Spleen (tissue), 11 donors: ENCODE measurements around the gene PCDHGA8. TPM values are rescaled to one million over a fixed set of nuclear protein-coding genes. Genes with fewer than 3 reads are reported as not detected.
A peak's percentile ranks its signal among the peaks of the same experiment; 100 is the strongest.

Source experiments
- DNase-seq: peaks from one replicate; pipeline ENCODE4 v3.0.0-alpha.2; 2020
- H3K27ac ChIP-seq, 8 donors: fragments of 200-600 bp; sonication (generic) in 7 of 8; 1 replicate in 4 of 8; 2 replicates in 4 of 8; pipeline versions ENCODE4 v1.5.0 to v1.8.0; 2016 to 2021; ENCODE audit warnings: inconsistent platforms in 4 of 8, mild to moderate bottlenecking in 4 of 8, moderate library complexity in 1 of 8
- H3K27me3 ChIP-seq, 7 donors: fragments of 200-600 bp; sonication (generic) in 6 of 7; replicated peaks in 1 of 7; 1 replicate in 4 of 7; 2 replicates in 3 of 7; pipeline versions ENCODE4 v1.5.0 to v1.8.0; 2016 to 2021; ENCODE audit warnings: inconsistent platforms in 3 of 7, mild to moderate bottlenecking in 1 of 7
- H3K36me3 ChIP-seq, 6 donors: fragments of 200-600 bp; sonication (generic) in 5 of 6; 1 replicate in 4 of 6; 2 replicates in 2 of 6; pipeline versions ENCODE4 v1.5.0 to v1.8.0; 2016 to 2021; ENCODE audit warnings: inconsistent platforms in 2 of 6
- H3K4me1 ChIP-seq, 6 donors: fragments of 200-600 bp; sonication (generic) in 5 of 6; 1 replicate in 3 of 6; 2 replicates in 3 of 6; pipeline versions ENCODE4 v1.5.0 to v1.8.0; 2016 to 2021; ENCODE audit warnings: inconsistent platforms in 3 of 6
- H3K4me3 ChIP-seq, 8 donors: fragments of 200-600 bp; sonication (generic) in 7 of 8; 1 replicate in 4 of 8; 2 replicates in 4 of 8; pipeline versions ENCODE4 v1.5.0 to v1.8.0; 2016 to 2021; ENCODE audit warnings: inconsistent platforms in 4 of 8, mild to moderate bottlenecking in 4 of 8, moderate library complexity in 2 of 8
- H3K9me3 ChIP-seq, 8 donors: fragments of 200-600 bp; sonication (generic) in 7 of 8; 1 replicate in 4 of 8; 2 replicates in 4 of 8; pipeline versions ENCODE4 v1.5.0 to v1.8.0; 2016 to 2021; ENCODE audit warnings: inconsistent platforms in 4 of 8
- CTCF ChIP-seq, 11 experiments: fragments of 200-600 bp in 7 of 11; fragments of 450-650 bp in 4 of 11; sonication (generic) in 4 of 11; IDR thresholded peaks in 8 of 11; conservative IDR thresholded peaks in 3 of 11; 1 replicate in 7 of 11; 2 replicates in 4 of 11; pipeline versions ENCODE4 v1.4.0 to v1.8.0; 2016 to 2021; ENCODE audit warnings: antibody characterized with exemption in 11 of 11, inconsistent platforms in 4 of 11, mild to moderate bottlenecking in 1 of 11
- POLR2A ChIP-seq, 3 donors: fragments of 450-650 bp; IDR thresholded peaks; one replicate each; pipeline ENCODE4 v1.5.1; 2017; ENCODE audit warnings: antibody characterized with exemption in 3 of 3, mild to moderate bottlenecking in 1 of 3
- POLR2AphosphoS5 ChIP-seq, 3 donors: sonication (generic); formaldehyde crosslinking; IDR thresholded peaks; one replicate each; pipeline ENCODE4 v1.5.1; 2017; ENCODE audit warnings: antibody characterized with exemption in 3 of 3
- WGBS, 5 donors: extraction: QIAGEN DNeasy Blood & Tissue Kit in 3 of 5; methylation state at CpG; one replicate each; pipeline versions ENCODE4 v1.1.5 to v1.1.7; 2013 to 2018; 5-methylcytosine and 5-hydroxymethylcytosine counted together
- intact Hi-C: fragments of 100-400 bp; cut with DNase I; formaldehyde crosslinking; loops from one replicate; pipeline ENCODE4 v1.15.0; 2023; ENCODE audit warnings: low total_unique reads
- polyA plus RNA-seq, 3 donors: library from polyadenylated mRNA; stranded (reverse); fragments of 200-250 nt; gene quantifications; one replicate each; pipeline ENCODE4 v1.2.1, GENCODE V29; 2013
- total RNA-seq, 7 donors: library from RNA; depleted of rRNA in 3 of 7; stranded (reverse); fragments of >200 nt in 3 of 7; fragmentation: NEBNext Ultra II Directional in 4 of 7; extraction: Animal tissue kit (Norgen Biotek cat#: 25700) in 4 of 7; gene quantifications; one replicate each; pipeline versions ENCODE4 v1.1.0 to v1.2.1, GENCODE V29; 2016 to 2021
- donor health status: healthy with polysubstance abuse.
- donor health status: DM: no; HTN: no; CAD: no; lungs with moderate emphysema.
- donor health status: DM: no; HTN: no; CAD: no.
- donor health status: Bipolar disorder and iron deficiency.
- donor health status: healthy.
- donor health status: DM: no; HTN: no; CAD: no.
- donor health status: DM: yes; HTN: yes; CAD: no.

The PCDHGA8 gene
- total and polyA plus RNA-seq, 10 donors: 0.04 to 3.9 (median 1.7) TPM; not detected in 1

GRCh38 chr5:141437221-141437620, 44.8 kb downstream of the PCDHGA8 start:
- no peaks in the 10 kb centered on the region for H3K4me1 ChIP-seq
- DNase-seq: no peak
- H3K9me3 ChIP-seq: peaks cover 0 to 98% (median 88%) of the 10 kb centered on the region in 8 donors
- no peak overlapping the region for H3K4me3 ChIP-seq
- no peak for TF ChIP-seq POLR2AphosphoS5 (IDR thresholded peaks at IDR 0.05)
- no peak for TF ChIP-seq POLR2A (IDR thresholded peaks at IDR 0.05)
- TF ChIP-seq CTCF (IDR thresholded peaks at IDR 0.05 in 8 of 11, conservative IDR thresholded peaks at IDR 0.05 in 3 of 11): no peak
- H3K27ac ChIP-seq: no peak overlapping the region
- WGBS, 5 donors: 81 to 95% (median 87%) methylated on average over 2 of the region's 2 CpGs
- intact Hi-C loops: no loop called here
- H3K27me3 ChIP-seq: peaks cover 0 to 21% (median under 1%) of the 10 kb centered on the region in 7 donors
- no peaks in the 10 kb centered on the region for H3K36me3 ChIP-seq

- DNase-seq: no peak
- Histone ChIP-seq H3K9me3 (peaks cover 0 to 92% (median 70%) of the 10 kb centered on the region in 8 donors), H3K36me3 (no peaks in the 10 kb centered on the region), H3K4me3 (no peak overlapping the region), H3K4me1 (no peaks in the 10 kb centered on the region), H3K27me3 (no peaks in the 10 kb centered on the region), H3K27ac (no peak overlapping the region)
- WGBS, 5 donors: 65 to 71% (median 69%) methylated on average over 10 of the region's 10 CpGs
- intact Hi-C loops: no loop called here
- no peak for TF ChIP-seq POLR2AphosphoS5 (IDR thresholded peaks at IDR 0.05)
These were observed 47.1 kb downstream of the PCDHGA8 start for GRCh38 chr5:141439411-141440141.

- Histone ChIP-seq H3K4me3 (no peak overlapping the region), H3K36me3 (no peaks in the 10 kb centered on the region), H3K27me3 (no peaks in the 10 kb centered on the region), H3K4me1 (no peaks in the 10 kb centered on the region), H3K9me3 (peaks cover 0 to 92% (median 65%) of the 10 kb centered on the region in 8 donors), H3K27ac (no peak overlapping the region)
- TF ChIP-seq POLR2AphosphoS5 (IDR thresholded peaks at IDR 0.05) (no peak), POLR2A (IDR thresholded peaks at IDR 0.05) (no peak), CTCF (IDR thresholded peaks at IDR 0.05 in 8 of 11, conservative IDR thresholded peaks at IDR 0.05 in 3 of 11) (no peak)
- DNase-seq: no peak
- intact Hi-C loops: no loop called here
- WGBS, 5 donors: 92 to 95% (median 94%) methylated on average over 9 of the region's 9 CpGs
These were observed 47.9 kb downstream of the PCDHGA8 start for GRCh38 chr5:141440341-141440740.

GRCh38 chr5:141441571-141442170, 49.2 kb downstream of the PCDHGA8 start:
- intact Hi-C loops: no loop called here
- no peak for DNase-seq
- Histone ChIP-seq H3K9me3 (peaks cover 0 to 80% (median 53%) of the 10 kb centered on the region in 8 donors), H3K4me3 (no peak overlapping the region), H3K27ac (no peak overlapping the region), H3K27me3 (no peaks in the 10 kb centered on the region), H3K4me1 (no peaks in the 10 kb centered on the region), H3K36me3 (no peaks in the 10 kb centered on the region)
- WGBS, 5 donors: 58 to 69% (median 63%) methylated on average over 43 to 50 of the region's 50 CpGs
- TF ChIP-seq POLR2AphosphoS5 (IDR thresholded peaks at IDR 0.05) (peak in 1 of 3 donors; percentile 23), CTCF (IDR thresholded peaks at IDR 0.05 in 8 of 11, conservative IDR thresholded peaks at IDR 0.05 in 3 of 11) (no peak)

Other genes with a start within 250 kb of the PCDHGA8 start
Only the 30 nearest of the 37 such genes appear.
- gene PCDHB9, start 205.5 kb upstream of the PCDHGA8 start, total RNA-seq: 1 to 10 TPM in 5 of 7 donors, under 1 TPM in 2; 0.40 to 4.9 (median 1.5) TPM
- under 1 TPM; 0.06 to 0.19 (median 0.09) TPM for gene PCDHB9, start 205.5 kb upstream of the PCDHGA8 start, polyA plus RNA-seq
- gene PCDHB10, start 200.3 kb upstream of the PCDHGA8 start, total RNA-seq: 1 to 10 TPM in 4 of 7 donors, under 1 TPM in 3; 0.74 to 2.7 (median 1.4) TPM
- gene PCDHB10, start 200.3 kb upstream of the PCDHGA8 start, polyA plus RNA-seq: under 1 TPM; 0.09 to 0.26 (median 0.15) TPM
- 1 to 10 TPM in 5 of 7 donors, under 1 TPM in 2; 0.68 to 3.4 (median 1.2) TPM for gene PCDHB11, start 193.0 kb upstream of the PCDHGA8 start, total RNA-seq
- gene PCDHB11, start 193.0 kb upstream of the PCDHGA8 start, polyA plus RNA-seq: under 1 TPM; 0.07 to 0.19 (median 0.14) TPM
- 1 to 10 TPM; 1.1 to 2.4 (median 1.8) TPM for gene PCDHB12, start 183.9 kb upstream of the PCDHGA8 start, total RNA-seq
- under 1 TPM; 0.11 to 0.16 (median 0.11) TPM for gene PCDHB12, start 183.9 kb upstream of the PCDHGA8 start, polyA plus RNA-seq
- 1 to 10 TPM; 1.4 to 6.8 (median 4.0) TPM for gene PCDHB13, start 178.7 kb upstream of the PCDHGA8 start, total RNA-seq
- gene PCDHB13, start 178.7 kb upstream of the PCDHGA8 start, polyA plus RNA-seq: under 1 TPM; 0.09 to 0.38 (median 0.12) TPM
- gene PCDHB14, start 169.3 kb upstream of the PCDHGA8 start, total RNA-seq: 1 to 10 TPM; 1.6 to 5.9 (median 2.8) TPM
- under 1 TPM; 0.27 to 0.93 (median 0.30) TPM for gene PCDHB14, start 169.3 kb upstream of the PCDHGA8 start, polyA plus RNA-seq
- 1 to 10 TPM; 1.7 to 5.6 (median 3.8) TPM for gene PCDHB15, start 147.2 kb upstream of the PCDHGA8 start, total RNA-seq
- gene PCDHB15, start 147.2 kb upstream of the PCDHGA8 start, polyA plus RNA-seq: 1 to 10 TPM in 1 of 3 donors, under 1 TPM in 2; 0.42 to 1.1 (median 0.72) TPM
- gene SLC25A2, start 88.6 kb upstream of the PCDHGA8 start, total RNA-seq: 1 to 10 TPM in 6 of 7 donors, under 1 TPM in 1; 0.57 to 3.0 (median 2.2) TPM
- gene SLC25A2, start 88.6 kb upstream of the PCDHGA8 start, polyA plus RNA-seq: under 1 TPM; 0.05 to 0.22 (median 0.07) TPM
- 10 to 100 TPM; 67.6 to 80.6 (median 75.7) TPM for gene TAF7, start 71.8 kb upstream of the PCDHGA8 start, total RNA-seq
- 100 to 1,000 TPM in 2 of 3 donors, 10 to 100 TPM in 1; 91.1 to 112 (median 111) TPM for gene TAF7, start 71.8 kb upstream of the PCDHGA8 start, polyA plus RNA-seq
- under 1 TPM in 6 of 7 donors, not detected in 1; 0.17 to 0.52 (median 0.36) TPM for gene PCDHGA1, start 62.1 kb upstream of the PCDHGA8 start, total RNA-seq
- gene PCDHGA1, start 62.1 kb upstream of the PCDHGA8 start, polyA plus RNA-seq: under 1 TPM; 0.04 to 0.06 (median 0.06) TPM
- gene PCDHGA2, start 53.9 kb upstream of the PCDHGA8 start, total RNA-seq: 1 to 10 TPM in 6 of 7 donors, under 1 TPM in 1; 0.84 to 3.9 (median 1.8) TPM
- under 1 TPM; 0.04 to 0.19 (median 0.06) TPM for gene PCDHGA2, start 53.9 kb upstream of the PCDHGA8 start, polyA plus RNA-seq
- gene PCDHGA3, start 48.8 kb upstream of the PCDHGA8 start, total RNA-seq: 1 to 10 TPM in 5 of 7 donors, under 1 TPM in 2; 0.60 to 4.4 (median 2.1) TPM
- gene PCDHGA3, start 48.8 kb upstream of the PCDHGA8 start, polyA plus RNA-seq: under 1 TPM in 1 of 3 donors, not detected in 2; 0.22 TPM
- gene PCDHGB1, start 42.5 kb upstream of the PCDHGA8 start, total RNA-seq: 1 to 10 TPM in 6 of 7 donors, under 1 TPM in 1; 0.87 to 3.7 (median 1.6) TPM
- under 1 TPM in 2 of 3 donors, not detected in 1; 0.04 to 0.10 TPM for gene PCDHGB1, start 42.5 kb upstream of the PCDHGA8 start, polyA plus RNA-seq
- gene PCDHGA4, start 37.6 kb upstream of the PCDHGA8 start, total RNA-seq: 1 to 10 TPM; 1.4 to 4.5 (median 2.7) TPM
- under 1 TPM; 0.04 to 0.16 (median 0.05) TPM for gene PCDHGA4, start 37.6 kb upstream of the PCDHGA8 start, polyA plus RNA-seq
- gene PCDHGB2, start 32.6 kb upstream of the PCDHGA8 start, total RNA-seq: 1 to 10 TPM; 1.7 to 4.5 (median 3.5) TPM
- gene PCDHGB2, start 32.6 kb upstream of the PCDHGA8 start, polyA plus RNA-seq: under 1 TPM in 2 of 3 donors, not detected in 1; 0.09 to 0.22 TPM
- gene PCDHGA5, start 28.5 kb upstream of the PCDHGA8 start, total RNA-seq: 1 to 10 TPM; 1.4 to 3.1 (median 2.3) TPM
- under 1 TPM in 2 of 3 donors, not detected in 1; 0.04 to 0.22 TPM for gene PCDHGA5, start 28.5 kb upstream of the PCDHGA8 start, polyA plus RNA-seq
- gene PCDHGB3, start 22.4 kb upstream of the PCDHGA8 start, total RNA-seq: 1 to 10 TPM; 1.3 to 5.0 (median 3.9) TPM
- gene PCDHGB3, start 22.4 kb upstream of the PCDHGA8 start, polyA plus RNA-seq: under 1 TPM; 0.06 to 0.38 (median 0.09) TPM
- gene PCDHGA6, start 18.7 kb upstream of the PCDHGA8 start, total RNA-seq: 1 to 10 TPM; 2.2 to 5.0 (median 4.2) TPM
- gene PCDHGA6, start 18.7 kb upstream of the PCDHGA8 start, polyA plus RNA-seq: under 1 TPM; 0.35 to 0.58 (median 0.54) TPM
- gene PCDHGA7, start 9.9 kb upstream of the PCDHGA8 start, total RNA-seq: 1 to 10 TPM; 1.2 to 5.4 (median 2.0) TPM
- gene PCDHGA7, start 9.9 kb upstream of the PCDHGA8 start, polyA plus RNA-seq: under 1 TPM; 0.18 to 0.29 (median 0.22) TPM
- 1 to 10 TPM; 1.6 to 3.9 (median 3.0) TPM for gene PCDHGB4, start 4.9 kb upstream of the PCDHGA8 start, total RNA-seq
- under 1 TPM; 0.02 to 0.29 (median 0.14) TPM for gene PCDHGB4, start 4.9 kb upstream of the PCDHGA8 start, polyA plus RNA-seq
- 1 to 10 TPM; 3.9 to 8.0 (median 5.6) TPM for gene PCDHGB5, start 5.3 kb downstream of the PCDHGA8 start, total RNA-seq
- gene PCDHGB5, start 5.3 kb downstream of the PCDHGA8 start, polyA plus RNA-seq: under 1 TPM; 0.07 to 0.32 (median 0.17) TPM
- gene PCDHGA9, start 10.1 kb downstream of the PCDHGA8 start, total RNA-seq: 1 to 10 TPM; 2.6 to 9.6 (median 4.7) TPM
- under 1 TPM in 2 of 3 donors, not detected in 1; 0.11 to 0.29 TPM for gene PCDHGA9, start 10.1 kb downstream of the PCDHGA8 start, polyA plus RNA-seq
- gene PCDHGB6, start 15.4 kb downstream of the PCDHGA8 start, total RNA-seq: 1 to 10 TPM; 3.1 to 6.8 (median 5.2) TPM
- gene PCDHGB6, start 15.4 kb downstream of the PCDHGA8 start, polyA plus RNA-seq: under 1 TPM; 0.13 to 0.42 (median 0.20) TPM
- 1 to 10 TPM; 2.5 to 6.9 (median 4.6) TPM for gene PCDHGA10, start 20.4 kb downstream of the PCDHGA8 start, total RNA-seq
- gene PCDHGA10, start 20.4 kb downstream of the PCDHGA8 start, polyA plus RNA-seq: under 1 TPM; 0.15 to 0.35 (median 0.17) TPM
- gene PCDHGB7, start 25.0 kb downstream of the PCDHGA8 start, total RNA-seq: 10 to 100 TPM in 2 of 7 donors, 1 to 10 TPM in 5; 5.7 to 11.9 (median 8.1) TPM
- gene PCDHGB7, start 25.0 kb downstream of the PCDHGA8 start, polyA plus RNA-seq: under 1 TPM; 0.14 to 0.42 (median 0.15) TPM
- 1 to 10 TPM; 1.8 to 5.7 (median 3.2) TPM for gene PCDHGA11, start 28.4 kb downstream of the PCDHGA8 start, total RNA-seq
- under 1 TPM; 0.13 to 0.26 (median 0.18) TPM for gene PCDHGA11, start 28.4 kb downstream of the PCDHGA8 start, polyA plus RNA-seq
- 1 to 10 TPM; 3.3 to 6.3 (median 5.4) TPM for gene PCDHGA12, start 37.9 kb downstream of the PCDHGA8 start, total RNA-seq
- under 1 TPM; 0.02 to 0.54 (median 0.12) TPM for gene PCDHGA12, start 37.9 kb downstream of the PCDHGA8 start, polyA plus RNA-seq
- 10 to 100 TPM; 10.7 to 26.7 (median 22.5) TPM for gene PCDHGC3, start 83.3 kb downstream of the PCDHGA8 start, total RNA-seq
- 10 to 100 TPM in 2 of 3 donors, 1 to 10 TPM in 1; 7.0 to 12.7 (median 10.3) TPM for gene PCDHGC3, start 83.3 kb downstream of the PCDHGA8 start, polyA plus RNA-seq
- 1 to 10 TPM; 1.3 to 3.9 (median 2.6) TPM for gene PCDHGC4, start 92.4 kb downstream of the PCDHGA8 start, total RNA-seq
- gene PCDHGC4, start 92.4 kb downstream of the PCDHGA8 start, polyA plus RNA-seq: under 1 TPM in 2 of 3 donors, not detected in 1; 0.03 TPM
- 1 to 10 TPM in 5 of 7 donors, under 1 TPM in 2; 0.93 to 2.5 (median 1.2) TPM for gene PCDHGC5, start 96.4 kb downstream of the PCDHGA8 start, total RNA-seq
- gene PCDHGC5, start 96.4 kb downstream of the PCDHGA8 start, polyA plus RNA-seq: under 1 TPM in 2 of 3 donors, not detected in 1; 0.02 to 0.10 TPM